Esophagus squamous epithelium (tissue), 4 donors: ENCODE measurements around the gene INSC.

ENCODE experiments used
- POLR2A ChIP-seq, 4 donors: fragments of 450-650 bp; IDR thresholded peaks; one replicate each; pipeline ENCODE4 v1.6.1; 2017; ENCODE audit warnings: antibody characterized with exemption in 4 of 4, mild to moderate bottlenecking in 4 of 4, moderate library complexity in 3 of 4
- TF ChIP-seq, protein P1 (sequence below), 6 experiments: fragments of 450-650 bp in 4 of 6; fragments of 200-600 bp in 2 of 6; sonication (generic) in 2 of 6; IDR thresholded peaks; one replicate each; pipeline ENCODE4 v1.5.1; 2016 to 2019; ENCODE audit warnings: antibody characterized with exemption in 6 of 6, mild to moderate bottlenecking in 4 of 6, moderate library complexity in 4 of 6

DNA sequence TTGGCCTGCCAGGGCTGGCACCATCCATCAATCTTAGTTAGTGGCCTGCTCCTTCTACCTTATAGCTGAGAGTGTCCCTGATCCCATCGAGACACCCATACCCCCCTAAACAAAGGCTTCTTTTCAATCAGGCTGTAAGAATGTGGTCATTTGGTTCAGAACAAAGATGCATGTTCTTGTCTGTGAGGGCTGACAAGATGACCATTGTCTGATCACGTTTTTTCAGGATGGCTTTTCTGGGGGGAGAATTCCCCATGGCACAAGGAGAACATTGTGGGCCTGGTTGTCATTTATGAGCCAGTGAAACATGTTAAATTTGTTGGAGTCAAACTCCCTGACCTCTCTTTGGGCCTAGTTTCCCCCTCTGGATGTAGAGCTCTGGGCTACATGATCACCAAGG, 160.4 kb downstream of the INSC start:
- TF ChIP-seq, protein P1, sequence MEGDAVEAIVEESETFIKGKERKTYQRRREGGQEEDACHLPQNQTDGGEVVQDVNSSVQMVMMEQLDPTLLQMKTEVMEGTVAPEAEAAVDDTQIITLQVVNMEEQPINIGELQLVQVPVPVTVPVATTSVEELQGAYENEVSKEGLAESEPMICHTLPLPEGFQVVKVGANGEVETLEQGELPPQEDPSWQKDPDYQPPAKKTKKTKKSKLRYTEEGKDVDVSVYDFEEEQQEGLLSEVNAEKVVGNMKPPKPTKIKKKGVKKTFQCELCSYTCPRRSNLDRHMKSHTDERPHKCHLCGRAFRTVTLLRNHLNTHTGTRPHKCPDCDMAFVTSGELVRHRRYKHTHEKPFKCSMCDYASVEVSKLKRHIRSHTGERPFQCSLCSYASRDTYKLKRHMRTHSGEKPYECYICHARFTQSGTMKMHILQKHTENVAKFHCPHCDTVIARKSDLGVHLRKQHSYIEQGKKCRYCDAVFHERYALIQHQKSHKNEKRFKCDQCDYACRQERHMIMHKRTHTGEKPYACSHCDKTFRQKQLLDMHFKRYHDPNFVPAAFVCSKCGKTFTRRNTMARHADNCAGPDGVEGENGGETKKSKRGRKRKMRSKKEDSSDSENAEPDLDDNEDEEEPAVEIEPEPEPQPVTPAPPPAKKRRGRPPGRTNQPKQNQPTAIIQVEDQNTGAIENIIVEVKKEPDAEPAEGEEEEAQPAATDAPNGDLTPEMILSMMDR (IDR thresholded peaks at IDR 0.05): no peak
- no peak for TF ChIP-seq POLR2A (IDR thresholded peaks at IDR 0.05)
